Calu3 (cell line): ENCODE measurements around the gene C3orf85. TPM values are rescaled to one million over a fixed set of nuclear protein-coding genes. Genes with fewer than 3 reads are reported as not detected.

Experiments used
- BruUV-seq: library from RNA; stranded (reverse); fragments of 400-500 nt; replicated peaks from 2 replicates; lab custom pipeline; 2021; lab: Mats Ljungman, UMichigan
- CTCF ChIA-PET: fragments of 300-600 bp; sonication (Branson Sonifier 250); formaldehyde crosslinking; loops from one replicate; lab custom pipeline; 2022; ENCODE audit warnings: antibody characterized with exemption; lab: Charles Lee
- DNase-seq: peaks from one replicate; pipeline ENCODE4 v3.0.0; 2022
- H3K27ac Mint-ChIP-seq: one replicate; pipeline ENCODE4 v1.8.0; 2022; ENCODE audit warnings: mixed read lengths; ENCODE audit not compliant: unreplicated experiment
- H3K27me3 Mint-ChIP-seq: one replicate; pipeline ENCODE4 v1.8.0; 2022; ENCODE audit warnings: mixed read lengths; ENCODE audit not compliant: unreplicated experiment
- H3K36me3 Mint-ChIP-seq: one replicate; pipeline ENCODE4 v1.8.0; 2022; ENCODE audit warnings: mild to moderate bottlenecking, moderate library complexity, mixed read lengths; ENCODE audit not compliant: insufficient read depth, unreplicated experiment
- H3K4me1 Mint-ChIP-seq: one replicate; pipeline ENCODE4 v1.8.0; 2022; ENCODE audit warnings: mild to moderate bottlenecking, low read depth, mixed read lengths; ENCODE audit not compliant: unreplicated experiment
- H3K4me3 Mint-ChIP-seq: one replicate; pipeline ENCODE4 v1.8.0; 2022; ENCODE audit warnings: mild to moderate bottlenecking, low read depth, moderate library complexity, mixed read lengths; ENCODE audit not compliant: unreplicated experiment
- H3K9me3 Mint-ChIP-seq: one replicate; pipeline ENCODE4 v1.8.0; 2022; ENCODE audit warnings: low read depth, mixed read lengths; ENCODE audit not compliant: unreplicated experiment
- intact Hi-C: fragments of 100-400 bp; cut with micrococcal nuclease; formaldehyde crosslinking; loops from one replicate; pipeline ENCODE4 v1.10.0; 2022; ENCODE audit not compliant: unreplicated experiment
- total RNA-seq: library from RNA; stranded (reverse); gene quantifications from 2 replicates; pipeline ENCODE4 v1.2.3, GENCODE V29; 2022
- TF ChIP-seq, protein P1 (sequence below): fragments of 200-600 bp; IDR thresholded peaks from one replicate; pipeline ENCODE4 v1.8.0; 2022; ENCODE audit warnings: antibody characterized with exemption; ENCODE audit not compliant: unreplicated experiment

C3orf85 gene
- total RNA-seq, 1 experiment from 2014 or later: not detected

DNA sequence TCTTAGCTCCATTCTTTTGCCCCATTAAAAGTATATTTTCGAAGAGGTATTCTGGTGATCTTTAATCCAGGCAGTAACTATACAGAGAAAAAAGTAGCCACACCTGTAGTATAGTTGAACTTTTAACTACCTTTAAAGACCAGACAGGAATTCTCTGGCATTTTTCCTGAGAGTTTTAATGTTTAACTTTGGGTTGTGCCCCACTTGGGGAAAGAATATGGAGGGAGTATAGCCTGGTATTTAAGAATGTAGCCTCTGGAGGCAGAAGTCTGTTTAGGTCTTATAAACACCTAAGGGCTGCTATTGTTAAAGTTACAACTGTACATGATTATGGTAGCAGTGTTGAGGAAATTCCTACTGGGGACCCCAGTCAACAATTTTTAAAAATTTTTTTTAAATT lies 19.3 kb downstream of the C3orf85 start:
- TF ChIP-seq, protein P1, sequence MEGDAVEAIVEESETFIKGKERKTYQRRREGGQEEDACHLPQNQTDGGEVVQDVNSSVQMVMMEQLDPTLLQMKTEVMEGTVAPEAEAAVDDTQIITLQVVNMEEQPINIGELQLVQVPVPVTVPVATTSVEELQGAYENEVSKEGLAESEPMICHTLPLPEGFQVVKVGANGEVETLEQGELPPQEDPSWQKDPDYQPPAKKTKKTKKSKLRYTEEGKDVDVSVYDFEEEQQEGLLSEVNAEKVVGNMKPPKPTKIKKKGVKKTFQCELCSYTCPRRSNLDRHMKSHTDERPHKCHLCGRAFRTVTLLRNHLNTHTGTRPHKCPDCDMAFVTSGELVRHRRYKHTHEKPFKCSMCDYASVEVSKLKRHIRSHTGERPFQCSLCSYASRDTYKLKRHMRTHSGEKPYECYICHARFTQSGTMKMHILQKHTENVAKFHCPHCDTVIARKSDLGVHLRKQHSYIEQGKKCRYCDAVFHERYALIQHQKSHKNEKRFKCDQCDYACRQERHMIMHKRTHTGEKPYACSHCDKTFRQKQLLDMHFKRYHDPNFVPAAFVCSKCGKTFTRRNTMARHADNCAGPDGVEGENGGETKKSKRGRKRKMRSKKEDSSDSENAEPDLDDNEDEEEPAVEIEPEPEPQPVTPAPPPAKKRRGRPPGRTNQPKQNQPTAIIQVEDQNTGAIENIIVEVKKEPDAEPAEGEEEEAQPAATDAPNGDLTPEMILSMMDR: no peak
- peaks cover 8% of the 10 kb centered on the region for H3K4me1 Mint-ChIP-seq
- DNase-seq: peak; percentile 17
- CTCF ChIA-PET: no interaction called here
- no peaks in the 10 kb centered on the region for H3K9me3 Mint-ChIP-seq
- BruUV-seq: no TSS peak
- H3K4me3 Mint-ChIP-seq: no peak overlapping the region
- no peaks in the 10 kb centered on the region for H3K27me3 Mint-ChIP-seq
- intact Hi-C loops: no loop called here
- H3K27ac Mint-ChIP-seq: peak overlapping the region; percentile 60
- no peaks in the 10 kb centered on the region for H3K36me3 Mint-ChIP-seq

DNA sequence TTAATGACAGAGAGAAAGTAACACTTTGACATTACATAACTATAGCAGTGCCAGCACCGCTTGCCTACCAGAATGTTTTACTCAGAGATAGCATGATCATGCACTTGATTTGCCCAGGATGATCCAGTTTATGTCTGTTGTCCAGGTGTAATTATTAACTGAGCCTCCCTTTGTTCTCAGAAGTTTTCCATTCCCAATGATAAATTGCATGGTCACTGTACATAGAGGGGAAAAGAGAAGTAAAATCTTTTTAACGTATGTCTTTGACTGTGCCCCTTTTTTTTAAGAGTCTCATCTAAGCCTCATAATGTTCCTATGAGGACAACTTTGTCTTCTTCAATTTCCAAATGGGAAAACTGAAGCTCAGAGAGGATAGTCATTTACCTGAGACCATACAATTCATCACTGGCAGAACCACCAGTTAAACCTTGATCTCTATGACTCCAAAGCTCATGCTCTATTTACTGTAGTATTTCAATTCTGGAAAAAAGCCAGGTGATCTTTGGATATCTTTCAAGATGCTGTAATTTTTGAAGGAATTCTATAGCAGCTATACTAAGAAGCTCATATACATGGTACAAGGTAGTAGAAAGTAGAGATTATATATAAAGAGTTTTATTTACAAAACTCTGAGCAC lies 25.1 kb downstream of the C3orf85 start:
- H3K27me3 Mint-ChIP-seq: no peaks in the 10 kb centered on the region
- no TSS peak for BruUV-seq
- H3K36me3 Mint-ChIP-seq: no peaks in the 10 kb centered on the region
- CTCF ChIA-PET: no interaction called here
- intact Hi-C loops: loop anchor here (10.0 kb wide), 1 partner anchor 53 kb away; no protein-coding TSS in a partner anchor
- no peak for DNase-seq
- no peaks in the 10 kb centered on the region for H3K9me3 Mint-ChIP-seq
- H3K4me3 Mint-ChIP-seq: no peak overlapping the region
- H3K4me1 Mint-ChIP-seq: peaks cover 1% of the 10 kb centered on the region
- no peak overlapping the region for H3K27ac Mint-ChIP-seq
- TF ChIP-seq, protein P1: no peak

DNA sequence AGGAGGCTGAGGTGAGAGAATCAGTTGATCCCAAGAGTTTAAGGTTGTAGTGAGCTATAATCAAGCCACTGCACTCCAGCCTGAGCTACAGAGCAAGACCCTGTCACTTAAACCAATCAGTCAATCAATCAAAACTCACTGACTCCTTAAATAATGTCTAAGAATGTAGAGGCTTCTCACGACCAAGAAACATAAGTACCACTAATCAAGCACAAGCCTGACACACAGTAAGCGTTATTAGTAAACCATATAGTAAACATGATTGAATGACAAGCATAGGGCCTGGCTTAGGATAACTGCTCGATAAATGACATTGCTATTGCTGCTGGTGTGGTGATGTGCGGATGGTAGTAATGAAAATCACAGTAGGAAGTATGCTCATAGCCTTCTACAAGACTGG lies 29.4 kb downstream of the C3orf85 start:
- CTCF ChIA-PET: no interaction called here
- Mint-ChIP-seq H3K36me3 (no peaks in the 10 kb centered on the region), H3K27me3 (no peaks in the 10 kb centered on the region), H3K9me3 (no peaks in the 10 kb centered on the region), H3K27ac (no peak overlapping the region), H3K4me1 (no peaks in the 10 kb centered on the region), H3K4me3 (no peak overlapping the region)
- intact Hi-C loops: loop anchor here (10.0 kb wide), 1 partner anchor 49 kb away; no protein-coding TSS in a partner anchor
- no peak for DNase-seq
- BruUV-seq: no TSS peak
- TF ChIP-seq, protein P1: no peak

DNA sequence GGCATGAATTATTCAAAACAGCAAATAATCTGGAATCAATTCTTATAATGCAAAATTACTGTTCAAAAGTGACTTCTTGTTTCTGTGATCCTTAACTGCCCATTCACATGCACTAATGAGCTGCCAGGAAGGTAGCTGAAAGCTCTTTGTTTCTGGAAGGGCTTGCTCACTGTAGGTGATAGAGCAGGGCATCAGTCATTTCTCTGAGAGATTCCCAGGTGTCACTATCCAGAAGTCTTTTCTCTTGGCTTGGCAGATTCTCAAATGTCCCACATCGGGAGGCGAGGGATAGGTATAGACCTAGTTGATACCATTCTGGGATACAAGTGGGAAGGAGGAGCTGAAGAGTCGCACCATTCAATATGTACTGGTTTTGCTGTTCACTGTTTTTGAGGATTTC lies 35.0 kb downstream of the C3orf85 start:
- intact Hi-C loops: no loop called here
- Mint-ChIP-seq H3K27me3 (no peaks in the 10 kb centered on the region), H3K27ac (no peak overlapping the region), H3K36me3 (no peaks in the 10 kb centered on the region), H3K9me3 (peaks cover 3% of the 10 kb centered on the region), H3K4me1 (no peaks in the 10 kb centered on the region), H3K4me3 (no peak overlapping the region)
- TF ChIP-seq, protein P1: no peak
- CTCF ChIA-PET: no interaction called here
- DNase-seq: no peak
- BruUV-seq: no TSS peak
